ENCODE results near the gene ZFAND3.

- TF ChIP-seq SUZ12 (IDR thresholded peaks at IDR 0.05; ENCODE audit: extremely low read depth, insufficient read depth, insufficient read length) (no peak), ZNF274 (IDR thresholded peaks at IDR 0.05; ENCODE audit: low read depth, low read length) (no peak)
Observed at GRCh38 chr6:37992749-37993148, 173.2 kb downstream of the ZFAND3 start.

Measured in NT2/D1 (cell line).